HepG2 (cell line): ENCODE results near the gene VARS1. TPM values are rescaled to one million over a fixed set of nuclear protein-coding genes. Genes with fewer than 3 reads are reported as not detected.
A peak's percentile ranks its signal among the peaks of the same experiment; 100 is the strongest.

Experiments
- CREB1 ChIP-seq, 2 experiments: fragments of 450-650 bp in 1 of 2; IDR thresholded peaks; 2 replicates each; pipeline ENCODE4 v1.6.1; 2016 to 2017; ENCODE audit warnings: control low read depth in 1 of 2, mild to moderate bottlenecking in 1 of 2, missing compliant biosample characterization in 1 of 2, missing genetic modification characterization in 1 of 2
- ZBTB1 ChIP-seq: sonication (generic); formaldehyde crosslinking; IDR thresholded peaks from 2 replicates; pipeline ENCODE4 v1.4.0; 2020; ENCODE audit warnings: missing genetic modification reagents, borderline replicate concordance
- ZNF260 ChIP-seq: sonication (generic); formaldehyde crosslinking; IDR thresholded peaks from 2 replicates; pipeline ENCODE4 v1.4.0; 2020; ENCODE audit warnings: missing genetic modification reagents, low read depth, mild to moderate bottlenecking, borderline replicate concordance
- ZNF501 ChIP-seq: sonication (generic); formaldehyde crosslinking; IDR thresholded peaks from 2 replicates; pipeline ENCODE4 v1.5.1; 2020; ENCODE audit warnings: mild to moderate bottlenecking, moderate library complexity, missing genetic modification reagents
- ZNF605 ChIP-seq: sonication (generic); formaldehyde crosslinking; IDR thresholded peaks from 2 replicates; pipeline ENCODE4 v1.8.0; 2022; ENCODE audit warnings: mild to moderate bottlenecking, missing genetic modification reagents
- polyA plus RNA-seq, 8 experiments: library from polyadenylated mRNA; depleted of rRNA in 3 of 8; stranded (reverse) in 7 of 8; unstranded in 1 of 8; fragments of >200 nt; fragmentation: Illumina TruSeq in 4 of 8; extraction: Trizol in 4 of 8; gene quantifications; 2 replicates each; pipeline versions ENCODE4 v1.2.1 to v1.2.3, GENCODE V29; 2011 to 2016; ENCODE audit warnings: low read depth in 4 of 8, missing spikeins in 1 of 8, mixed read lengths in 1 of 8; ENCODE audit not compliant: insufficient read depth in 1 of 8
- total RNA-seq, 5 experiments: library from RNA; depleted of rRNA; stranded (reverse); fragments of >200 nt; fragmentation: Illumina TruSeq; extraction: Trizol; gene quantifications; 2 replicates each; pipeline ENCODE4 v1.2.3, GENCODE V29; 2016; ENCODE audit warnings: low read depth in 1 of 5
- TF ChIP-seq, protein P1 (sequence below): sonication (generic); formaldehyde crosslinking; IDR thresholded peaks from 2 replicates; pipeline ENCODE4 v1.4.0; 2020; ENCODE audit warnings: missing genetic modification reagents, borderline replicate concordance
- TF ChIP-seq, protein P2 (sequence below): IDR thresholded peaks from 2 replicates; pipeline ENCODE4 v1.6.1; 2016

The VARS1 gene
- total and polyA plus RNA-seq, 2 of the 13 experiments (the other 11 are each of a cell fraction or from before 2014, with no cell fraction given): 14.7 to 56.1 TPM

DNA sequence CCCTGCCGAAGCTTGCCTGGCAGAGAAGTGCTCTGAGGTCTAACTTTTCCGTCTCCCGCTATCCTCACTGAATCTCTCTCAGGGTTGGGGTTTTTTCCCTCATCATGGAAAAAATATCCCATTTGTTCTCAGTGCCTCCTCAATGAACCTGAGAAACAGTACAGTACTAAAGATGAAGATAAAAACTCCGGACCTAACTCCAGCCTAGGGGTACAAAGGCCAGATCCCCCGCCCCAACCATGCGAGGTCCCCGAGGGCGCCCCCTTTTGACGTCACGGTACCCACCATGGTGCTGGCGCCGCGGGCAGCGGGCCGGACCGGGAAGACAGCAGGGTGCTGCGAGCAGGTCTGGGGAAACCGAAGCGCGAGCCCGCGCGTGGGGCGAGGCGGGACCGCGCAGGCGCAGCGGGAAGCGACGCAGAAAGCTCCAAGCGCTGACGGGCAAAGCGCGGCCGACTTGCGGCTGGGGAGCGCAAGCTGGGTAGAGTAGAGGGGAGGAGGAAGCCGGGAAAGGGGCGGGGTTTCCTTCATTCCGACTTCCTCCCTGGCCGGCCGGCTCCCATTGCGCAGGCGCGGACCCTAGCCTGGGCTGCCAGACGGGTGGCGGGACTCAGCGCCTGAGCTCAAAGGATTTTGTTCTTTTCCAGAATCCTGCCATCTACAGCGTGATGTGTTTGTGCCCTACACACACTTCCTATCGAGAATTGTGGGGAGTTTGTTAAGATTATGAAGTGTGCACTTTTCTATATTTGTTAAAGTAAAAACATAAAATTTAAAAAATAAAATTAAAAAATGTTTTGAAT lies 11.1 kb upstream of the VARS1 start, which contains the start of gene LSM2 (continued):
- TF ChIP-seq, protein P1, sequence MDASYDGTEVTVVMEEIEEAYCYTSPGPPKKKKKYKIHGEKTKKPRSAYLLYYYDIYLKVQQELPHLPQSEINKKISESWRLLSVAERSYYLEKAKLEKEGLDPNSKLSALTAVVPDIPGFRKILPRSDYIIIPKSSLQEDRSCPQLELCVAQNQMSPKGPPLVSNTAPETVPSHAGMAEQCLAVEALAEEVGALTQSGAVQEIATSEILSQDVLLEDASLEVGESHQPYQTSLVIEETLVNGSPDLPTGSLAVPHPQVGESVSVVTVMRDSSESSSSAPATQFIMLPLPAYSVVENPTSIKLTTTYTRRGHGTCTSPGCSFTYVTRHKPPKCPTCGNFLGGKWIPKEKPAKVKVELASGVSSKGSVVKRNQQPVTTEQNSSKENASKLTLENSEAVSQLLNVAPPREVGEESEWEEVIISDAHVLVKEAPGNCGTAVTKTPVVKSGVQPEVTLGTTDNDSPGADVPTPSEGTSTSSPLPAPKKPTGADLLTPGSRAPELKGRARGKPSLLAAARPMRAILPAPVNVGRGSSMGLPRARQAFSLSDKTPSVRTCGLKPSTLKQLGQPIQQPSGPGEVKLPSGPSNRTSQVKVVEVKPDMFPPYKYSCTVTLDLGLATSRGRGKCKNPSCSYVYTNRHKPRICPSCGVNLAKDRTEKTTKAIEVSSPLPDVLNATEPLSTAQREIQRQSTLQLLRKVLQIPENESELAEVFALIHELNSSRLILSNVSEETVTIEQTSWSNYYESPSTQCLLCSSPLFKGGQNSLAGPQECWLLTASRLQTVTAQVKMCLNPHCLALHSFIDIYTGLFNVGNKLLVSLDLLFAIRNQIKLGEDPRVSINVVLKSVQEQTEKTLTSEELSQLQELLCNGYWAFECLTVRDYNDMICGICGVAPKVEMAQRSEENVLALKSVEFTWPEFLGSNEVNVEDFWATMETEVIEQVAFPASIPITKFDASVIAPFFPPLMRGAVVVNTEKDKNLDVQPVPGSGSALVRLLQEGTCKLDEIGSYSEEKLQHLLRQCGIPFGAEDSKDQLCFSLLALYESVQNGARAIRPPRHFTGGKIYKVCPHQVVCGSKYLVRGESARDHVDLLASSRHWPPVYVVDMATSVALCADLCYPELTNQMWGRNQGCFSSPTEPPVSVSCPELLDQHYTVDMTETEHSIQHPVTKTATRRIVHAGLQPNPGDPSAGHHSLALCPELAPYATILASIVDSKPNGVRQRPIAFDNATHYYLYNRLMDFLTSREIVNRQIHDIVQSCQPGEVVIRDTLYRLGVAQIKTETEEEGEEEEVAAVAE (CRISPR knock-in tag): peak; percentile 82; the same call in 1 of the 2 replicates
- peak; percentile 98 for TF ChIP-seq ZNF501 (CRISPR knock-in tag)
- TF ChIP-seq, protein P2, sequence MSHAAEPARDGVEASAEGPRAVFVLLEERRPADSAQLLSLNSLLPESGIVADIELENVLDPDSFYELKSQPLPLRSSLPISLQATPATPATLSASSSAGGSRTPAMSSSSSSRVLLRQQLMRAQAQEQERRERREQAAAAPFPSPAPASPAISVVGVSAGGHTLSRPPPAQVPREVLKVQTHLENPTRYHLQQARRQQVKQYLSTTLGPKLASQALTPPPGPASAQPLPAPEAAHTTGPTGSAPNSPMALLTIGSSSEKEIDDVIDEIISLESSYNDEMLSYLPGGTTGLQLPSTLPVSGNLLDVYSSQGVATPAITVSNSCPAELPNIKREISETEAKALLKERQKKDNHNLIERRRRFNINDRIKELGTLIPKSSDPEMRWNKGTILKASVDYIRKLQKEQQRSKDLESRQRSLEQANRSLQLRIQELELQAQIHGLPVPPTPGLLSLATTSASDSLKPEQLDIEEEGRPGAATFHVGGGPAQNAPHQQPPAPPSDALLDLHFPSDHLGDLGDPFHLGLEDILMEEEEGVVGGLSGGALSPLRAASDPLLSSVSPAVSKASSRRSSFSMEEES (CRISPR knock-in tag): peak; percentile 50; the same call in 1 of the 2 replicates
- TF ChIP-seq ZNF260 (CRISPR knock-in tag): no peak
- peak; percentile 95 for TF ChIP-seq CREB1 (IDR thresholded peaks at IDR 0.05)
- peak; percentile 97 for TF ChIP-seq CREB1 (CRISPR knock-in tag; IDR thresholded peaks at IDR 0.05)
- no peak for TF ChIP-seq ZBTB1 (CRISPR knock-in tag)
- TF ChIP-seq ZNF605 (CRISPR knock-in tag): peak; percentile 97
